Right renal cortex interstitium (tissue), 3 donors: ENCODE measurements around the gene HVCN1. TPM values are rescaled to one million over a fixed set of nuclear protein-coding genes. Genes with fewer than 3 reads are reported as not detected.
A peak's percentile ranks its signal among the peaks of the same experiment; 100 is the strongest.
"Not testable (repeated sequence)": the region's sequence is repeated elsewhere in the genome, so short reads cannot be mapped to it uniquely, and the experiment has no call there.

Experiments
- DNase-seq, 3 donors: peaks; one replicate each; pipeline ENCODE4 v3.0.0-alpha.2; 2013; ENCODE audit warnings: low read depth in 3 of 3, low spot score in 2 of 3
- polyA plus RNA-seq, 3 donors: library from polyadenylated mRNA; unstranded; fragments of 120-200 nt; gene quantifications; one replicate each; pipeline ENCODE4 v1.2.1, GENCODE V29; 2013; ENCODE audit not compliant: insufficient read length in 3 of 3

HVCN1 gene
- 10 to 100 TPM in 1 of 3 donors, 1 to 10 TPM in 2; 8.9 to 10.6 (median 8.9) TPM for polyA plus RNA-seq

DNA sequence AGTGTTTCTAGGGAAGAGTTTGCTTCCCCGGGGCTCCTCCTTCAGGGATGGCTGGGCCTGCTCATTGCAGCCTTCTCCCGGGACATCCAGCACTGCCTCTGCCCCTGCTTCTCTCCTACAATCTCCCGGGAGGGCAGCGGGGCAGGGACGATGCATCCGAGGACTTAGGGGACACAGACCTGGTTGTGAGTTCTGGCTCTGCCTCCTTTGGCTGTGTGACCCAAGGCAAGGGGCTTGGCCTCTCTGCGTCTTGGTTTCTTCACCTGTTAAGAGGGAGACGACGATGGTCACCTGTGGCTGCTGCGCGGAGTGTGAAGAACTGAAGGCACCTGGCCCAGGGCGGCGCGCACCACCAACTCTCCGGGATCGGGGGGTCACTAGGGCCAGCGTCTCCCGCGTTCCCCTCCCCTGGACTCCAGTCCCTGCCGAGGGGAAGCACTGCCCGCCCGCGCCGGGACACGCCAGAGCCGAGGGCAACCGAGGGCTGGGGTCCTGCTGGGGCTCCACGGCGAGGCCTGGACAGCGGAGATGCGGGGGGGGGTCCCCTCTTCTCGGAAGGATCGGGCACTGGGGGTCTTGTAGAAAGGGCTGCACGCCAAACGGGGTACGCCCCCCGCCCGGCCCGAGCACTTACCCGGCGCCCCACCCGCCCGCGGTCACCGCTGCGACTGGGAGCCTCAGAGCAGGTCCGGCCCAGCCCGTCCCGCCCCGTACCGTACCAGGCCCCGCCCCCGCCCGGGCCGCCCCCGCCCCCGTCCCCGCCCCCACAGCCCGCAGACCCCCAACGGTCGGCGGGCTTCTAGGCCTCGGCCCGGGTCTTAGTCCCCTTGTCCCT lies at the start of gene HVCN1:
TSS of gene HVCN1 (minus strand) at position 670 of the 835 bp plus-strand sequence. CDS start 5,870 bp downstream, outside the sequence.
- DNase-seq: peak in 1 of 3 donors; percentile 9

GRCh38 chr12:110737532-110737931 lies 48.6 kb upstream of the HVCN1 start:
- no peak for DNase-seq

- DNase-seq: not testable (repeated sequence)
Measured at GRCh38 chr12:110737016-110737415, 48.1 kb upstream of the HVCN1 start.

DNA sequence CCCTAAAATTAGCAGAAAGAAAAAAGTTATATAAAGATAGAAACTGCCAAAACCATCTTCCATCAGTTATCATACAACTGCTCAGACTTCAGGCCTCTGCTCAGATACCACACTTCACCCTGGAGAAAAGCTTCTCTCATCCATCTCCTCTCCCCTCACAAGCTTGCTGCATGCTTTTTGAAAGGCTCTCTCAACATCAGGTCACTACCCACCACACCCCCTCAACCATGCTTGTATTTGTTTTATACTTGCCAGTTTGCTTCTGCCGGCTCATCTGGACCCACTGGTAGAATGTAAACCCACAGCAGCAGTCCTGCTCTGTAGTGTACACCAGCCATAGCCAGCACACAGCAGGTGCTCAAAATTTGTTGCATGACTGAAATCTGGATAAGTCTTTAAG lies 45.0 kb upstream of the HVCN1 start:
- no peak for DNase-seq

DNA sequence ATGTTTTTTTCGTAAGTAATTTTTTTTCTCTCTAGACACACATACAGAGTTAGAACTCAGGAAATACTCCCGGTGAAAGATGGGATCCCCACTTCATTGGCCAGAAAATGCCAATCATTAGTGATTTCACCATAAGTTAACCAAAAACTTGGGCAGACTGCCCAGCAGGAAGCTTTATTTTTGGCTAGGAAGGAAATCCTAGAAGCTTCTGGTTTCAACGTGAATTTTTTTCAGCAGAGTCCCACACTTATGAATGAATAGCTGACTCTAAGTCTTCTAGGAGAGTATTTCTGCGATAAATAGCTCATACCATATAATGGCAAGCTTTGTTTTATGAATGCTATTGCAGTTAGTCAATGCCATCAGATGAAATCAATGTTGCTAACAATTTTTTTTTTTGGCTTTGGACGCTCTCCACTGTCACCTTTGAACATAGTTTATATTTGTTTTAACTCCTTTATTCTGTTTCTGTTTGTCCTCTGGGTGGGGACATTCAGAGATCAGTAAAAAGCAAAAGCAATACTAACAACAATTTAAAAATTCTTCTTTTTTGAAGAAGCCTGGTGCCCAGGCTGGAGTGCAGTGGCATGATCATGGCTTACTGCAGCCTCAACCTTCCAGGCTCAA lies 44.3 kb upstream of the HVCN1 start:
- DNase-seq: no peak

DNA sequence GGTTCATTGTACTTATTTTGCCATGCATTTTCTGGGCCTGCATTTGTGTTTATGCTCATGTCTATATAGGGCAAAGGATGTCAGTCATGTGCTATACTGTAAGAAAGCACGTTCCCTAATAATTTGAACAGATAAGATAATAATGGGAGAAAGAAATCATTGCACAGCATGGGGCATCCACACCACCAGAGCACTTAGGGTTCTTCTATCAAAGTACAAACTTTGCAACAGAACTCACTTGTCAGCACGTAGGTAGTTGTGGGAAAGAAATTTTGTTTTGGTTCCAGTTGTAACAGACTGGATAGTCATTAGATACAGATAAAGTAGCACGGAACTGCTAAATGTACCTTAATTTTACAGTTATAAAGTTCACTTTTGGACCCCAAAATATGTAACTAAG lies 43.7 kb upstream of the HVCN1 start:
- no peak for DNase-seq

- DNase-seq: no peak
Measured at GRCh38 chr12:110731479-110731878, 42.6 kb upstream of the HVCN1 start.

- no peak for DNase-seq
Measured at GRCh38 chr12:110728628-110729027, 39.7 kb upstream of the HVCN1 start.

GRCh38 chr12:110726708-110727369 lies 37.9 kb upstream of the HVCN1 start:
- DNase-seq: no peak

GRCh38 chr12:110726028-110726427 lies 37.1 kb upstream of the HVCN1 start:
- no peak for DNase-seq

GRCh38 chr12:110725267-110725666 lies 36.4 kb upstream of the HVCN1 start:
- DNase-seq: no peak

DNA sequence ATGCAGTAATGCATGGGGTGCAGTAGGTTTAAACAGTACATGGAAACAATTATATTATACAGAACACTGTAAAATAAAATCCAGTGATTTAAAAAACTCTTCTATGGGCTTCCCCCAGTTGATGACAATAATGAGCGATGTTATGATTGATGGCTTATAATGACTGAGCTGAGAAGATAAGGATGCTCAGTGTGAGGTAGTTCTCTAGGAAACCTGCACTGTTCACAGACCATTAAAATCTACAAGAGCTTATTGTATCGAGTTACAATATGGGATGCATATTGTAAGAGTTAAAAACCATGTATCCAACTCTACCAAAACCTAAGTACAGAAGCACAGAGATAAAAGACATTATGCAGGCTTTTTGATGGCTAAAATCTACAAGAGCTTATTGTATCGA lies 34.0 kb upstream of the HVCN1 start:
- DNase-seq: not testable (repeated sequence)

DNA sequence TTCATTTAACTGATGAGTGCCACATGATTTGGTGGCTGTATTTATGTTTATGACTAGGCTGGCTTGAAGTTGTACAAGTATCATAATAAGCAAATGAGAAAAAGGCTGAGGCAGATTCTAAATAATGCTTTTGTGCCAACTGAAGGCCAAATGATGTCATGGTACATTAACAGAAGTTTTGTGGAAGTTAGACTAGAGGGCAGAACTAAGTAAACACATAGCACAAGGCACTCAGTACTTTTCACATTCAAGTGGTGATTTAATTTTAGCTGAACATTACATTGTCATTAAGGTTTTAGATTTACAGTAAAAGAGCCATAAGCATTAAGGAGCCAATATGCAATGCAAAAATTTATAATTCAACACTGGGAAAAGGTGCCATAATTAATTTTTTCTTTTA lies 32.7 kb upstream of the HVCN1 start:
- no peak for DNase-seq

DNA sequence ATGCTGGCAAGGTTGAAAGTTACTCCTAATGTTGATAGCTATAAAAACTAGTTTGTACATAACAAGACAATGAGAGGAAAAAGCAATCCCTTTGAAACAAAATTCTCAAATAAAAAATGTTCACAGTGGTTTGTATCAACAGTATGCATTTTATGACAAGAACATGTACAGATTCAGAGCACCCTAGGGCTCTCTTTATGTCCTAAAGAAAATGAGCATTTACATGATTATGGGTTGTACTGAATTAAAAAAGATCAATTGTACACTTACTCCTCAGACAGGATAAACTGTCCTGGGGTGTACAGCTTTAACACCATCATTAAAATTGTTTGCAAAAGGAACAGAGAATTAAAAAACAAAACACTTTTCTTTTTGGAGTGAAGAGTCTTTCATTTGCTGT lies 31.6 kb upstream of the HVCN1 start:
- no peak for DNase-seq

DNA sequence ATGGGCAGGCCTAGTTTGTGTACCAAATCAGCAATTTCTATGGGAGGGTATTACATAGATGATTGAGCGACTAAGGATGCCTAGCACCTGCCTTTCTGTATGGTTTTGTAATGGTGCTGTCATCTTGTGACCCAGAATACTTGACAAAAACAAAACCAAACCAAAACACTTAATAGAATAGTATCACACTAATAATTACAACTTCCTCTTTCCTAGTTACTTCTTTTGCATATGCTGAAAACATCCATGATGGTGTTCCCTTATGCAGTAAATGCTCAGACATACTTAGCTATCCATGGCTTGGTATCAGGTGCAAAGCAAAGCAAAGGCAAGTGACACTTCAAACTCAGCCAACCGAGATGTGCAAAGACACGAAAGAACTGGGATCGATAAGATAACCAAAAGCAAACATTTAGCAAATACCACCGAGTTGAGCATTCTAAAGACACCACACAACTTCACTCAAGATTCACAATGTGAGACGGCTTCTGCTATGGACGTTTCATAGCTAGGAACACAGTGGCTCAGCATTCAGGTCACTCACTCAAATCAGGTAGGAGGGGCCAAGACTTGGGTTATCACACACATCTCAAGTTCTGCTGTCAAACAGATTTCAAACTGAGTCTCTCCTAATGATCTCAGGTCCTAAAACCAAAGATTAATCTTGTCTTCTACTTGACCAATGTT lies 29.4 kb upstream of the HVCN1 start:
- no peak for DNase-seq

DNA sequence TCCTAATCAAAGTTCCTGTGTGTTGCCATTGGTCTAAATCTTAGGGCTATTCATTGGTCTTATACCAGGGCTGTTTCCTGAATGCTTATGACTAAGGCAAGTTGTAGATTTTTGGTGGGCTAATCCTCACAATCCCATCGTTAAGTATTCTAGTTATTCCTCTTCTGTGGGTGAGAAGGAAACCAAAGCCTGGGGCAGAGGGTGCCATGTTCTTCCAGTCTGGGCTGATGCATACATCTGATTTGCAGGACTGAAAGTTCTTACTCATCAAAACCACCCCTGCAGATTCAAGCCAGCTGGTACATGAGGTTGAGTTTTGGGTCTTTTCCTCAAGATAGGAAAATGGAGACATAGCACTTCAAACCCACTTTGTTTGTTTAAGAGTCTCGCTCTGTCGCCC lies 28.1 kb upstream of the HVCN1 start:
- DNase-seq: no peak

DNA sequence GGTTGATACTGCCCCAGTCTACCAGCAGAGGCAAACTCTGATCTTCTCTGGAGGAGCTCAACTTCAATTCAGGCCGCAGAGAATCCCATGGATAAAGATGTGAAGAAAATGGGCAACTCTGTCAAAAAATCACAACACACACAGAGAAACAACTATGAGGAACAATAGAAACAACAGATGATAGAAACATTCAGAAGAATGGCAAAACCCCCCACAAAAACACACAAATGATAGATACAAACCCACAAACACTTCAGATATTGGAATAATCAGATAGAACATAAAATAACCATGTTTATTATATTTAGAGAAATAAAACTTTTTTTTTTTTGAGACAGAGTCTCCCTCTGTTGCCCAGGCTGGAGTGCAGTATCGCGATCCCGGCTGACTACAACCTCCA lies 20.0 kb upstream of the HVCN1 start:
- DNase-seq: no peak

GRCh38 chr12:110705309-110705708 lies 16.4 kb upstream of the HVCN1 start:
- DNase-seq: no peak

DNA sequence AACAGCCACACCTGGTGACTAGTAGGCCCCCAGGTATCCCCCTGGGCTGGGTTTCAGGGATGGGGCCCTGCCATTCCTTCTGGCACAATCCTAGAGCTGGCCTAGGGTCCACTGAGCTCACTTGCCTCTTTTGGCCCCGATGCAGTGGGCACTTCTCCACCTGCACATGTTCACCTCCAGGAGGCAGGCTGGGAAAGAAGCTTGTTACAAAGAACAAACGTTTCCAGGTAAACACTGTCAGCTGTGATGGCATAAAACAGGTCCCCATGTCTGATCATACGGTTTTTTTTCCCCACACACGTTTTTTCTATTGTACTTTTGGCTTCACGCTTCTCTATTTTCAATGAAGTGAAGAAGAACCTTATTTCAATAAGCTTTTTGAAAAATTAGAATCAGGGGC lies 15.8 kb upstream of the HVCN1 start:
- DNase-seq: no peak

- no peak for DNase-seq
Measured at GRCh38 chr12:110704231-110704630, 15.3 kb upstream of the HVCN1 start.

- DNase-seq: no peak
Measured at GRCh38 chr12:110702081-110702480, 13.2 kb upstream of the HVCN1 start.
